ENCODE data around the gene WDR35.

DNA sequence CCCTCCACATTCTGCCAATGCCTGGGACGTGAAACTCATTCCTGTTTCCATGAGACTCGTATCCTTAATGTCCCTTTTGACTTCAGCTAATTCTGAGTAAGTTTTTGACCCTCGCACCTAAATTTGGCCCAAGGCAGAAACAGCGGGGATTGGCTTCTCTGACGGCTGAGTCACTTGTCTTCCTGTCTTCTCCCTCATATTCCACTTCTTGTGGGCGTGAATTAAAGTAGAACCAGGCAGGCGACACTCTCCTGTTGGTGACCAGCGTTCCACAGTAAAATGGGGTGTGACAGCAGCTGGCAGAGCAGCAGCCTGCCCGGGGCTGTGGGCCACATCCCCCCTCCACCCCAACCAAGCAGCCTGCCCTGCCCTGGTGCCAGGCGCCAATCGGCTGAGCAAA, 103.6 kb downstream of the WDR35 start:
- TF ChIP-seq, protein P1, sequence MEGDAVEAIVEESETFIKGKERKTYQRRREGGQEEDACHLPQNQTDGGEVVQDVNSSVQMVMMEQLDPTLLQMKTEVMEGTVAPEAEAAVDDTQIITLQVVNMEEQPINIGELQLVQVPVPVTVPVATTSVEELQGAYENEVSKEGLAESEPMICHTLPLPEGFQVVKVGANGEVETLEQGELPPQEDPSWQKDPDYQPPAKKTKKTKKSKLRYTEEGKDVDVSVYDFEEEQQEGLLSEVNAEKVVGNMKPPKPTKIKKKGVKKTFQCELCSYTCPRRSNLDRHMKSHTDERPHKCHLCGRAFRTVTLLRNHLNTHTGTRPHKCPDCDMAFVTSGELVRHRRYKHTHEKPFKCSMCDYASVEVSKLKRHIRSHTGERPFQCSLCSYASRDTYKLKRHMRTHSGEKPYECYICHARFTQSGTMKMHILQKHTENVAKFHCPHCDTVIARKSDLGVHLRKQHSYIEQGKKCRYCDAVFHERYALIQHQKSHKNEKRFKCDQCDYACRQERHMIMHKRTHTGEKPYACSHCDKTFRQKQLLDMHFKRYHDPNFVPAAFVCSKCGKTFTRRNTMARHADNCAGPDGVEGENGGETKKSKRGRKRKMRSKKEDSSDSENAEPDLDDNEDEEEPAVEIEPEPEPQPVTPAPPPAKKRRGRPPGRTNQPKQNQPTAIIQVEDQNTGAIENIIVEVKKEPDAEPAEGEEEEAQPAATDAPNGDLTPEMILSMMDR (conservative IDR thresholded peaks at IDR 0.05 in 1 of 2, IDR thresholded peaks at IDR 0.05 in 1 of 2; ENCODE audit: extremely low read depth in 1 of 2, insufficient read depth in 1 of 2, low read depth in 1 of 2, low read length in 2 of 2), result no peak
- TF ChIP-seq EZH2 (IDR thresholded peaks at IDR 0.05; ENCODE audit: borderline replicate concordance, low read length), result no peak
